Heart right ventricle (tissue), 16 donors: ENCODE results near the gene OR10J1. TPM values are rescaled to one million over a fixed set of nuclear protein-coding genes. Genes with fewer than 3 reads are reported as not detected.

Source experiments
- ATAC-seq, 8 donors: fragments of 200-7000 bp; cut with Tn5 transposase; one replicate each; pipeline ENCODE4 v1.9.1; 2020; ENCODE audit warnings: mild to moderate bottlenecking in 8 of 8, moderate library complexity in 8 of 8, moderate number of reproducible peaks in 1 of 8
- DNase-seq, 2 donors: peaks; one replicate each; pipeline ENCODE4 v3.0.0-alpha.2; 2020
- H3K27ac ChIP-seq, 10 donors: fragments of 200-600 bp; sonication (generic) in 2 of 10; one replicate each; pipeline versions ENCODE4 v1.5.0 to v1.8.0; 2020 to 2022; ENCODE audit warnings: mild to moderate bottlenecking in 3 of 10
- H3K27me3 ChIP-seq, 7 donors: fragments of 200-600 bp; one replicate each; pipeline ENCODE4 v1.8.0; 2021 to 2022; ENCODE audit warnings: mild to moderate bottlenecking in 2 of 7
- H3K36me3 ChIP-seq, 9 donors: fragments of 200-600 bp; sonication (generic) in 1 of 9; one replicate each; pipeline versions ENCODE4 v1.5.0 to v1.8.0; 2020 to 2022; ENCODE audit warnings: mild to moderate bottlenecking in 2 of 9
- H3K4me1 ChIP-seq, 9 donors: fragments of 200-600 bp; sonication (generic) in 1 of 9; one replicate each; pipeline versions ENCODE4 v1.5.0 to v1.8.0; 2020 to 2022; ENCODE audit warnings: mild to moderate bottlenecking in 4 of 9
- H3K4me3 ChIP-seq, 10 donors: fragments of 200-600 bp; sonication (generic) in 2 of 10; one replicate each; pipeline versions ENCODE4 v1.5.0 to v1.8.0; 2020 to 2022; ENCODE audit warnings: mild to moderate bottlenecking in 7 of 10, moderate library complexity in 2 of 10
- H3K9me3 ChIP-seq, 11 donors: fragments of 200-600 bp in 10 of 11; sonication (generic) in 2 of 11; one replicate each; pipeline versions ENCODE4 v1.5.0 to v1.8.0; 2013 to 2022; ENCODE audit warnings: mild to moderate bottlenecking in 2 of 11, control low read depth in 1 of 11, moderate library complexity in 1 of 11
- WGBS, 2 donors: extraction: QIAGEN DNeasy Blood & Tissue Kit; methylation state at CpG; one replicate each; pipeline ENCODE4 v1.1.7; 2013; ENCODE audit warnings: inconsistent platforms in 1 of 2; 5-methylcytosine and 5-hydroxymethylcytosine counted together
- intact Hi-C, 10 donors: fragments of 100-400 bp; cut with DNase I; formaldehyde crosslinking; loops; one replicate each; pipeline versions ENCODE4 v1.11.1 to v1.14.2; 2022
- long read RNA-seq, 3 donors: library from polyadenylated mRNA; unstranded; transcript quantifications; one replicate each; pipeline ENCODE4 v2.0.0, GENCODE V29; 2020 to 2021
- polyA plus RNA-seq, 2 donors: library from polyadenylated mRNA; stranded (reverse); fragments of 200-250 nt; gene quantifications; one replicate each; pipeline ENCODE4 v1.2.3, GENCODE V29; 2013
- total RNA-seq, 10 donors: library from RNA; stranded (reverse); fragmentation: NEBNext Ultra II Directional in 3 of 10; extraction: Animal tissue kit (Norgen Biotek cat#: 25700) in 3 of 10; gene quantifications; one replicate each; pipeline versions ENCODE4 v1.2.1 to v1.2.4, GENCODE V29; 2021 to 2023
- TF ChIP-seq, protein P1 (sequence below), 9 donors: fragments of 200-600 bp; sonication (generic) in 2 of 9; IDR thresholded peaks; one replicate each; pipeline versions ENCODE4 v1.5.0 to v1.8.0; 2021 to 2022; ENCODE audit warnings: antibody characterized with exemption in 9 of 9, mild to moderate bottlenecking in 5 of 9, moderate library complexity in 1 of 9
- donor health status: Arrhythmogenic right ventricular cardiomyopathy.
- donor health status: ischemic (EF 13 %, LVEDD 7.1; RV severe dilation, severe dysfunction).
- donor health status: healthy with polysubstance abuse.
- donor health status: DM: no; HTN: yes; CAD: no.
- donor health status: DM: no; HTN: no; CAD: no.
- donor health status: ischemic (EF 25% LVEDD 6.9; RV normal size, moderate dysfunction).
- donor health status: ischemic (EF 25% LVEDD 5.7; RV mildly dilated, moderate dysfunction).
- donor health status: healthy.
- donor health status: DM: yes; HTN: yes; CAD: no.
- donor health status: Ischemic cardiomyopathy.
- donor health status: ischemic (EF 35%, LVEDD 5.7; RV mildly dilated, moderate dysfunction).
- donor health status: nonischemic (EF 11% LVEDD 7.7; RV severe dilation, severe dysfunction).
- donor health status: DM: yes; HTN: yes; CAD: no.
- donor health status: PGD.
- donor health status: ischemic (EF 29% LVEDD 5.4; RV normal size, mild dysfunction).
- donor health status: nonischemic (EF 23%, LVEDD 6.1; RV moderate dilation, normal function).

The OR10J1 gene, protein sequence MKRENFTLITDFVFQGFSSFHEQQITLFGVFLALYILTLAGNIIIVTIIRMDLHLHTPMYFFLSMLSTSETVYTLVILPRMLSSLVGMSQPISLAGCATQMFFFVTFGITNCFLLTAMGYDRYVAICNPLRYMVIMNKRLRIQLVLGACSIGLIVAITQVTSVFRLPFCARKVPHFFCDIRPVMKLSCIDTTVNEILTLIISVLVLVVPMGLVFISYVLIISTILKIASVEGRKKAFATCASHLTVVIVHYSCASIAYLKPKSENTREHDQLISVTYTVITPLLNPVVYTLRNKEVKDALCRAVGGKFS
- total RNA-seq (not detected), polyA plus RNA-seq (not detected)
- long read RNA-seq, donor 1, result 0 reads
- long read RNA-seq, donor 2, result 0 reads
- long read RNA-seq, donor 3, result 0 reads

DNA sequence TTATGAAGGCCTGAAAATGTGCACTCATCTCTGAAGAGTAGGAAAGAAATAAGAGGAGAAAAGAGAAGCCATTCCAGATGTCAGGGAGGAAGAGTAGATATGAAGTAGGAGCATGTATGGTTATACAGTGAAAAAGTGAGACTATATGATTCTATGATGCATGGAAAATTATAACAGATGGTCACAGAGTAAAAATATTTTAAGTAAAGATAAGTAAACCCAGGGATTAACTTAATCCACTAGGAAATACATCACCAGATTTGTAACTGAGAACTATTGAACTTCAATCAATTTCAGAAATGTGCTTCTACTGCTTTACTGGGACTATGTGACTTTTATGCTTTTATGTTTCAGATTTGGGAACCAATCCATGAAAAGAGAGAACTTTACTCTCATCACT is at the start of gene OR10J1:
Gene OR10J1 (plus strand): TSS at position 301 of the 400 bp plus-strand sequence. CDS start 70 bp downstream, at position 371.
- intact Hi-C loops, result no loop called here
- H3K27ac ChIP-seq, result no peak within 1 kb of the TSS
- TF ChIP-seq, protein P1, sequence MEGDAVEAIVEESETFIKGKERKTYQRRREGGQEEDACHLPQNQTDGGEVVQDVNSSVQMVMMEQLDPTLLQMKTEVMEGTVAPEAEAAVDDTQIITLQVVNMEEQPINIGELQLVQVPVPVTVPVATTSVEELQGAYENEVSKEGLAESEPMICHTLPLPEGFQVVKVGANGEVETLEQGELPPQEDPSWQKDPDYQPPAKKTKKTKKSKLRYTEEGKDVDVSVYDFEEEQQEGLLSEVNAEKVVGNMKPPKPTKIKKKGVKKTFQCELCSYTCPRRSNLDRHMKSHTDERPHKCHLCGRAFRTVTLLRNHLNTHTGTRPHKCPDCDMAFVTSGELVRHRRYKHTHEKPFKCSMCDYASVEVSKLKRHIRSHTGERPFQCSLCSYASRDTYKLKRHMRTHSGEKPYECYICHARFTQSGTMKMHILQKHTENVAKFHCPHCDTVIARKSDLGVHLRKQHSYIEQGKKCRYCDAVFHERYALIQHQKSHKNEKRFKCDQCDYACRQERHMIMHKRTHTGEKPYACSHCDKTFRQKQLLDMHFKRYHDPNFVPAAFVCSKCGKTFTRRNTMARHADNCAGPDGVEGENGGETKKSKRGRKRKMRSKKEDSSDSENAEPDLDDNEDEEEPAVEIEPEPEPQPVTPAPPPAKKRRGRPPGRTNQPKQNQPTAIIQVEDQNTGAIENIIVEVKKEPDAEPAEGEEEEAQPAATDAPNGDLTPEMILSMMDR (IDR thresholded peaks at IDR 0.05), result no peak
- no peak within 1 kb of the TSS for H3K4me3 ChIP-seq
- DNase-seq (no peak), ATAC-seq (no peak)
- H3K4me1 ChIP-seq, result peaks cover 0 to 15% (median 0%) of the 10 kb centered on the region in 9 donors
- no peaks in the 10 kb centered on the region for H3K9me3 ChIP-seq
- H3K36me3 ChIP-seq, result no peaks in the 10 kb centered on the region
- no peaks in the 10 kb centered on the region for H3K27me3 ChIP-seq

GRCh38 chr1:159406821-159407220 is 32.7 kb upstream of the OR10J1 start:
- Histone ChIP-seq H3K4me1 (peaks cover 0 to 3% (median 0%) of the 10 kb centered on the region in 9 donors), H3K4me3 (no peak overlapping the region), H3K36me3 (no peaks in the 10 kb centered on the region), H3K27ac (no peak overlapping the region), H3K27me3 (no peaks in the 10 kb centered on the region), H3K9me3 (peaks cover 0 to 15% (median 0%) of the 10 kb centered on the region in 11 donors)
- ATAC-seq, result no peak
- intact Hi-C loops, result no loop called here
- TF ChIP-seq, protein P1 (IDR thresholded peaks at IDR 0.05), result no peak
- WGBS, 2 donors, result 82 to 87% methylated on average over 2 of the region's 2 CpGs
- no peak for DNase-seq

GRCh38 chr1:159408862-159409400 is 30.6 kb upstream of the OR10J1 start:
- Histone ChIP-seq H3K4me3 (no peak overlapping the region), H3K9me3 (peaks cover 0 to 11% (median 0%) of the 10 kb centered on the region in 11 donors), H3K27ac (no peak overlapping the region), H3K27me3 (no peaks in the 10 kb centered on the region), H3K36me3 (no peaks in the 10 kb centered on the region), H3K4me1 (peaks cover 0 to 3% (median 0%) of the 10 kb centered on the region in 9 donors)
- WGBS, 2 donors, result 63 to 70% methylated on average over 6 of the region's 6 CpGs
- ATAC-seq (no peak), DNase-seq (no peak)
- TF ChIP-seq, protein P1 (IDR thresholded peaks at IDR 0.05), result no peak
- intact Hi-C loops, result no loop called here

- no peak for DNase-seq
- H3K27me3 ChIP-seq, result no peaks in the 10 kb centered on the region
- peaks cover 0 to 52% (median 17%) of the 10 kb centered on the region in 11 donors for H3K9me3 ChIP-seq
- H3K4me1 ChIP-seq, result no peaks in the 10 kb centered on the region
- intact Hi-C loops, result no loop called here
- TF ChIP-seq, protein P1 (IDR thresholded peaks at IDR 0.05), result peak in 1 of 9 donors; percentile 16
- H3K36me3 ChIP-seq, result no peaks in the 10 kb centered on the region
- no peak overlapping the region for H3K27ac ChIP-seq
- H3K4me3 ChIP-seq, result no peak overlapping the region
- WGBS, 2 donors, result 78% methylated on average over 8 of the region's 8 CpGs
- ATAC-seq, result no peak
Measured at GRCh38 chr1:159421821-159422220, 17.7 kb upstream of the OR10J1 start.
